AG04449 (cell line): ENCODE measurements around the gene PROSER3.
"Not testable (repeated sequence)": the region's sequence is repeated elsewhere in the genome, so short reads cannot be mapped to it uniquely, and the experiment has no call there.

ENCODE experiments used
- CTCF ChIA-PET: fragments of 350-600 bp; formaldehyde crosslinking; extraction: SDS; loops from one replicate; lab custom pipeline; 2021; ENCODE audit warnings: antibody characterized with exemption; lab: Yijun Ruan, JAX
- POLR2A ChIA-PET: fragments of 400-600, 350-600 bp; formaldehyde crosslinking; extraction: SDS; loops from one replicate; lab custom pipeline; 2020; ENCODE audit warnings: antibody characterized with exemption, inconsistent platforms; lab: Yijun Ruan, JAX
- DNase-seq: peaks from one replicate; pipeline ENCODE4 v3.0.0-alpha.2; 2010; ENCODE audit warnings: low read depth, low spot score
- H3K4me3 ChIP-seq: 2 replicates; pipeline ENCODE4 v1.5.1; 2011; ENCODE audit warnings: low read depth, mild to moderate bottlenecking, control low read depth, low read length
- TF ChIP-seq, protein P1 (sequence below): IDR thresholded peaks from one replicate; pipeline ENCODE4 v1.5.1; 2011; ENCODE audit warnings: mild to moderate bottlenecking, moderate library complexity, low read length, control low read depth, inconsistent platforms; ENCODE audit not compliant: insufficient read depth; ENCODE audit errors: missing control alignments

Gene PROSER3

DNA sequence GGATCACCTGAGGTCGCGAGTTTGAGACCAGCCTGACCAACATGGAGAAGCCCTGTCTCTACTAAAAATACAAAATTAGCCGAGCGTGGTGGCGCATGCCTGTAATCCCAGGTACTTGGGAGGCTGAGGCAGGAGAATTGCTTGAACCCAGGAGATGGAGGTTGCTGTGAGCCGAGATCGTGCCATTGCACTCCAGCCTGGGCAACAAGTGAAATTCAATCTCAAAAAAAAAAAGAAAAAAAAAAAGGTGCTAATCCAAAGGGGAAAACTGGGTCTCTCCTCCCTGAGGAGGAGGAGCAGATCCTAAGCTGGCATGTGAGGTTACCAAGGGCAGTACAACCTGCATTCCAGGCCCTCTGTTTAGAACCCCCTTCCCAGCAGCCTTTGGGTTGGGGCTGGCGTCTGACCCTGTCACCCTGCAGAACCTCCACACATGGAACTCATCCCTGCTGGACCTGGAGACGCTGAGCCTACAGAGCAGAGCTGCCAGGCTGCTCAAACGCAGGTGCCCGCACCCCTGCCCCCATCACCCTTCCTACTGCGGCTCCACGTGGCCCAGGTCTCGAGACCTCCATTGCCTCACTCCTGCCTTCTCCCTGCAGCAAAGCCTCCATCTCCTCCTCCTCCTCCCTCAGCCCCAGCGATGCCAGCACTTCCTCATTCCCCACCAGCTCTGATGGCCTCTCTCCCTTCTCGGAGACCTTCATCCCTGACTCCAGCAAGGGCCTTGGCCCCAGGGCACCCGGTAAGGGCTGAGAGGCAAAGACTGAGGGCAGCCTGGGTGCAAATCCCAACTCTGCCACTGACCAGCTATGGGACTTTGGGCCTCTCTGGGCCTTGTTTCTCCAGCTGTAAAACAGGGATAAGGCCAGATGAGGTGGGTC, 6.7 kb downstream of the PROSER3 start:
- DNase-seq, result no peak
- TF ChIP-seq, protein P1, sequence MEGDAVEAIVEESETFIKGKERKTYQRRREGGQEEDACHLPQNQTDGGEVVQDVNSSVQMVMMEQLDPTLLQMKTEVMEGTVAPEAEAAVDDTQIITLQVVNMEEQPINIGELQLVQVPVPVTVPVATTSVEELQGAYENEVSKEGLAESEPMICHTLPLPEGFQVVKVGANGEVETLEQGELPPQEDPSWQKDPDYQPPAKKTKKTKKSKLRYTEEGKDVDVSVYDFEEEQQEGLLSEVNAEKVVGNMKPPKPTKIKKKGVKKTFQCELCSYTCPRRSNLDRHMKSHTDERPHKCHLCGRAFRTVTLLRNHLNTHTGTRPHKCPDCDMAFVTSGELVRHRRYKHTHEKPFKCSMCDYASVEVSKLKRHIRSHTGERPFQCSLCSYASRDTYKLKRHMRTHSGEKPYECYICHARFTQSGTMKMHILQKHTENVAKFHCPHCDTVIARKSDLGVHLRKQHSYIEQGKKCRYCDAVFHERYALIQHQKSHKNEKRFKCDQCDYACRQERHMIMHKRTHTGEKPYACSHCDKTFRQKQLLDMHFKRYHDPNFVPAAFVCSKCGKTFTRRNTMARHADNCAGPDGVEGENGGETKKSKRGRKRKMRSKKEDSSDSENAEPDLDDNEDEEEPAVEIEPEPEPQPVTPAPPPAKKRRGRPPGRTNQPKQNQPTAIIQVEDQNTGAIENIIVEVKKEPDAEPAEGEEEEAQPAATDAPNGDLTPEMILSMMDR, result no peak
- H3K4me3 ChIP-seq, result no peak overlapping the region
- CTCF ChIA-PET, result no interaction called here
- POLR2A ChIA-PET, result interaction anchor here (1.3 kb wide), 1 partner anchor 16 kb away, joined by 3 read pairs; the partner anchor contains the start of gene LIN37

GRCh38 chr19:35766571-35767104, 8.7 kb downstream of the PROSER3 start:
- TF ChIP-seq, protein P1, result no peak
- ChIA-PET CTCF (no interaction called here), POLR2A (interaction anchor here (0.5 kb wide), 1 partner anchor 164 kb away, joined by 3 read pairs; no protein-coding TSS in a partner anchor)

DNA sequence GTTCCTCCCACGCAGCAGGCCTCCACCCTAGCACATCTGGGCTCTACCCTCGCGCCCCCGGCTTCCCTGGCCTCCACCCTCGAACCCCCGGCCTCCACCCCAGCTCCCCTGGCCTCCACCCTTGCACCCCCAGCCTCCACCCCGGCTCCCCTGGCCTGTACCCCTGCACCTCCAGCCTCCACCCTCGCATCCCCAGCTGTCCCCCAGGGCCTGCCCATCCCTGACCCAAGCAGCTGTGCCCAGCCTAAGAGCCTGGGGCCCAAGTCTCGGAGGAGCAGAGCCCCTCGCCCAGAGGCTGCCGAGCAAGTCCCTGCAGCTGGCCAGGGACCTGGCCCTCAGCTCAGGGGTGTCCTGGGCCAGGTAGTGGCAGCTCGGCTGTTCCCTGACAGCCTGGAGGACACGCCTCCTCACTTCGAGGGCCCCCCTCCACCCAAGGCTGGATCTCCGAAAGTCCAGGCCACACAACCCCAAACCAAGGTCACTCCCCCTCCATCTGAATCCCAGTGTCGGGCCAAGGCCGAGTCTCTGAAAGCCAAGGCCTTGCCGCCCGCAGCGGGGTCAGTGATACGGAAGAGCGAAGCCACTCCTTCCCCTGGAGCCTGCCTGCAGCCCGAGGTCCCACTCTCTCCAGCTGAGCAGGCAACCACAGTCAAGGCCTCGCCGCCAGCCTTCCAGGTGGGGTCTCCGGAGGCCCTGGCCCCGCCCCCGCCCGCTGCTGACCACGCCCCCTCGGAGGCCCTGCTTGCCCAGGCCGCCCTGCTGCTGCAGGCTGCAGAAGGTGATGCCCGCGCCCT, 9.5 kb downstream of the PROSER3 start:
- no peak for DNase-seq
- no peak overlapping the region for H3K4me3 ChIP-seq
- POLR2A ChIA-PET, result interaction anchor here (0.5 kb wide), 1 partner anchor 163 kb away, joined by 3 read pairs; no protein-coding TSS in a partner anchor
- CTCF ChIA-PET, result no interaction called here
- TF ChIP-seq, protein P1, result no peak

More at GRCh38 chr19:35766571-35767104, 8.7 kb downstream of the PROSER3 start:
- no peak for DNase-seq
- H3K4me3 ChIP-seq, result no peak overlapping the region

DNA sequence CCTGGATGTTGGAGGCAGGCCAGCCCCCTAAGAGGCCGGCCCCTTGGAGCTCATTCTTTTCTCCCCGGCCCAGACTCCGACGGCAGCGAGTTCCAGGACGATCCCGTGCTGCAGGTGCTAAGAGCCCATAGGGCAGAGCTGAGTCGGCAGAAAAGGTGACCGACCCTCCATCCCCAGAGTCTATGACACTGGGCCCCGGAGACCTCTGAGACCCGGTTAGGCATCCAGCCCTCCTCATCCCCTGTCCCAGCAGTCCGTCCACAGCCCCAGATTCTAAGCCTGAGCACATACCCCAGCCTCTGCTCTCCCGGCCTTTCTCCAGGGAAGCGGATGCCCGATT, 10.1 kb downstream of the PROSER3 start:
- CTCF ChIA-PET, result no interaction called here
- TF ChIP-seq, protein P1, result no peak
- no peak for DNase-seq
- H3K4me3 ChIP-seq, result no peak overlapping the region
- POLR2A ChIA-PET, result no interaction called here

GRCh38 chr19:35772362-35772761, 14.4 kb downstream of the PROSER3 start:
- ChIA-PET CTCF (interaction anchor here (1.1 to 1.6 kb wide), 2 partner anchors 80 to 159 kb away, joined by 3 read pairs; no protein-coding TSS in a partner anchor), POLR2A (interaction anchor here (1.6 kb wide), 1 partner anchor 24 kb away, joined by 4 read pairs; the partner anchor contains the start of gene LIN37)
- not testable (repeated sequence) for DNase-seq, H3K4me3 ChIP-seq

DNA sequence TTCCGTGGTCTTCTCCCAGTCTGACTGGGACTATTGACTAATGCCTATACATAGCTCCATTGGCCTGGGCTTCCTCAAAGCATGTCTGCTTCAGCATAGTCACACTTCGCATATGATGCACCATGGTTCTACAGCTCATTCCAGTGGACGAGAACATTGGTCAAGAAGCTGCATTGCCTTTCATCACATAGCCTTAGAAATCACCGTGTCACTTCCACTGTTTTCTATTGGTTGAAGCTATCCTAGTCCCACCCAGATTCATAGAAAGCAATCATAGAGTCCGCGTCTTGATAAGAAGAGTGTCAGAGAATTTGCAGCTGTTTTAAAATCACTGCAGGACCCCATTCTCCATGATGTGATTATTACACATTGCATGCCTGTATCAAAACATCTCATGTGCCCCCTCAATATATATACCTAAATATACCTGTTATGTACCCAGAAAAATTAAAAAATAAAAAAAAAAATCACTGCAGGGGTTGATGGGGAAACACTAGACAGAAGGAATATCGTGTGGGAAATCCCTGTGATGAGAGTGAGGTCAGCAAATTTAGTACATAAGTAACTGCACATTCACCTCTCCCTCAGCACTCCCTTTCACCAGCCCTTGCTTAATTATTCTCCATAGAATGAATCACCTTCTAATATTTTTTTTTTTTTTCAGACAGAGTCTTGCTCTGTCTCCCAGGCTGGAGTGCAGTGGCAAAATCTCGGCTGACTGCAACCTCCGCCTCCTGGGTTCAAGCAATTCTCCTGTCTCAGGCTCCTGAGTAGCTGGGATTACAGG, 15.2 kb downstream of the PROSER3 start:
- DNase-seq, result no peak
- ChIA-PET CTCF (interaction anchor here (1.1 to 1.6 kb wide), 2 partner anchors 81 to 158 kb away, joined by 3 read pairs; no protein-coding TSS in a partner anchor), POLR2A (interaction anchor here (1.6 kb wide), 1 partner anchor 25 kb away, joined by 4 read pairs; the partner anchor contains the start of gene LIN37)
- TF ChIP-seq, protein P1, result no peak
- no peak overlapping the region for H3K4me3 ChIP-seq
